HG03139 (cell line): ENCODE data around the gene EPHB1.

ENCODE experiments used
- ATAC-seq: cut with Tn5 transposase; IDR thresholded peaks from one replicate; pipeline ENCODE4 v1.9.1; 2021; ENCODE audit not compliant: unreplicated experiment

Gene EPHB1

DNA sequence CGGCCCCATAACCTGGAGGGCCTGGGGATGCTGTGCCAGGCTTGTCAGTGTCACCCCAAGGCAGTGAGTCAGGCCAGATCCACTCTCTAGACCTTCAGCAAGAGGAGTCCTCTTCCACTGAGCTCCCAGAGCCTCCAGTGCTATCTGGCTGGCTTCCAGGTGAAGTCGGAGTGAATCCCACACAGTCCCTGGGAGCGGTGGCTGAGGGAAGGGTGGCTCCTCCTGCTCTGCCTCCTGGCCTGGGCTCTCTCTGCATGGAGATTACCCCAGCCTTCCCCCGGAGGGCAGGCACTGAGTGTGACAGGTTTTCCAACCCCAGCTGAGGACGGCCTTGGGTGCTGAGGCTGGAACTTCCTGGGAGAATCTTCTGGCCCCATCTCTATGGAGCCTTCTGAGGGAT is 82.7 kb downstream of the EPHB1 start:
- ATAC-seq: no peak

DNA sequence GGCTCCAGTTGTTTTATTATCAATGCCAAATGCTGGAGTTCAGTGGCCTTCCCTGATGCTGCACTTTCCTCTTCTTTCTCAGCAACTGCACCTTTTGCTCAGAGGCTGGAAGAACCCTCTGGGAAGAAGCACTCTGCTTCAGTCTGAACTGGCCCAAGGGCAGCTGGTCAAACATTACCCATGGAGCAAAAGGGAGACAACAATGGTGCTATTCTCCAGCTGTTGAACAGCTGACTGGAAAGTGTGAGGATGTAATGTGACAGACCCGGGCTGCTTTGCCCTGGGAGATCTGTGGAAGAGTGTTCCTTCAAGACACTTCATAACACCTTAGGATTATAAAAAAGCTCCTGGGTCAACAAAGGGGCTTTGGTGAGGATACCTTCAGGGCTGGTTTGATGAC is 84.9 kb downstream of the EPHB1 start:
- ATAC-seq: no peak

DNA sequence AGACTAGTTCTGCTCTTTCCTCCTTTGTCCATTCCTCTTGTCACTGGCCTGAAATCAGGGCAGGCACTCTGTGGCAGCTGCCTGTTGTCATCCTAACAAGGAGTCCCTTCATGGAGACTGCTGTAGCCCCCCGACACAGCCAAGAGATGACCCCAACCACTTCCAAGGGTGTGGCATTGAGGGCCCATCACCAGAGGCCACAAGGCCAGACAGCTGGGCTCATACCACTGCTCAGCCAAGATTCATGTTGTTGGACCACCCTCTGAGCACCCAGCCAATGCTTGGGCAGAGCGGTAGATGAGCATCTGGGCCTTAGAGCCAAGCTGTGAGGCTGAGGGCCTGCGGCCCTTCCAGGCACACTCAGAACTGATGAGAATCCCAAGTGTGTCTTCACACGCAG is 85.4 kb downstream of the EPHB1 start:
- no peak for ATAC-seq

DNA sequence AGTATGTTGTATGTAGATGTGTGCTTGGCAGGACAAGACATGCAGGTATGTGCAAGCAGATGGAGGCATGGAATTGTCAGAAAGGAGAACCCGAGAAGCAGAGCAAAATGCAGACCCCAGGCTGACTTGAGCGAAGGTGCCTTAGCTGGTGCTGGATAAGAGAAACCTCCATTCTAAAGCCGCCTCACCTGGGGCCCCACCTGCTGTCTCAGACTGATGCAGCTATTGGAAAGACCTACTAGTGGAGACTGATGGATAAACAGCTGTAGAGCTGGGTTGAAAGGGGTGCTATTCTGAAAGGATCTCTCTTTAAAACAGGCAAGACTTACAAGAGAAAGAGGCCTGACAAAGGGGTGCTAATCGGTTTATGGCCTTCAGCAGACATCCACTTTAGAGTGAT is 86.2 kb downstream of the EPHB1 start:
- no peak for ATAC-seq

DNA sequence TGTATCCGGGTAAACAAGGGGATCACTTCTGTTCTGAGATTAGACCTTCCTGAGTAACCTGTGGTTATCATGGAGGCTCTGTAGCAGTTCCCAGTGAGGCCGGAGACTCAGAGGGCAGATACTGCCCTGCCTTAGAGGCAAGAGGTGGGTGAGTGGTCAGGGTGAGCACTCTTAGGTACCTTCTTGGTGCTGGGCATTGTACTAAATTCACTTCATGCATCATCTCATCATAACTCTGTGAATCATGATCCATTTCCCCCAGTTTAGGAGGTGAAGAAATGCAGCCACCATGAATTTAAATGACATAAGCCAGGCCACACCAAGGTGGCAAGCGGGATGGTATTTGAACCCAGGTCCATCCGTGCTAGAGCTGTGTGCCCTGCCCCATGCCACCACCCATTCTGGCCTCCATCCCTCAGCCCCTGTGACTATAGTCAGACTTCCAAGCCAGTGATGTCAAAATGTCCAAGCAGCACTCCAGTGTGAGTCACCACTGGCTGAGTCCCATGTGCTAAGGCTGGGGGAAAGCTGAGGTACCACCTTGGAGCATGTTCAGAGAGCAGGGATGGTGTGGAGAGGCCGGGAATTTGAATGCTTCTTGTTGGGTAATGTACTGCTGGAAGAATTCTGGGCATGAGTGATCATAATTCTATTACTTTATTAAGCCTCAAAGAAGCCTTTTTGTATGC is 88.8 kb downstream of the EPHB1 start:
- no peak for ATAC-seq

DNA sequence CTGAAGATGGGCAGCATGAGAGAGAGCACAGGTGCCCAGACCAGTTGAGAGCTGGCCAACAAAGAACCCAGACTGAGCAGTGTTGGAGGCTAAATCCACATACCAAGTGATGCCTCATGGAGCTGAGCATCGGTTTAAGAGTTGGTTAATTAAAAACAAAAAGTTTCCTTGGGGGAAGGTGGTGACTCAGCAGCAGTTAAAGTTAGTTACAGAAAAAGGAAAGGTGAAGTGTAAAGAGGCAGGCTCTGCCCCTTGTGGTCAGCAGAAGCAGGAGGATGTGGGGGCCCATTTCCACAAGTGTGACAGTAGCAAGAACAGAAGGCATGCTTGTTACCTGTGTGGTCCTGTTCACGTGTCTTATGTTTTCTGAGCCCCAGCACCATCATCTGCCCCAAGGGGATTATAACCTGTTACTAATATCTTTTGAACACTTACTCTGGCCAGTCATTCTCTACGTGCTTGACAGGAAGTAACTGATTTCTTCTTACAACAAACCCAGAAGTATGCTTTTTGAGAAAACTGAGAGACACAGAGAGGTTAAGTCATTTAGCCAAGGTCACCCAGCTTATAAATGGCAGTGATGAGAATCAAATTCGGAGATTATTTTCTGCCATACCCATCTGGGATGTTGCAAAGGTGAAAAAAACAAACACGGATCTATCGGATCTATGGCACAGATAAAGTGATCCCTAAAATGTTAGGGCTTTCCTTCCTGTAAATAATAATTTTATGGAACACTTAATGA is 91.0 kb downstream of the EPHB1 start:
- peak; percentile 96 for ATAC-seq

DNA sequence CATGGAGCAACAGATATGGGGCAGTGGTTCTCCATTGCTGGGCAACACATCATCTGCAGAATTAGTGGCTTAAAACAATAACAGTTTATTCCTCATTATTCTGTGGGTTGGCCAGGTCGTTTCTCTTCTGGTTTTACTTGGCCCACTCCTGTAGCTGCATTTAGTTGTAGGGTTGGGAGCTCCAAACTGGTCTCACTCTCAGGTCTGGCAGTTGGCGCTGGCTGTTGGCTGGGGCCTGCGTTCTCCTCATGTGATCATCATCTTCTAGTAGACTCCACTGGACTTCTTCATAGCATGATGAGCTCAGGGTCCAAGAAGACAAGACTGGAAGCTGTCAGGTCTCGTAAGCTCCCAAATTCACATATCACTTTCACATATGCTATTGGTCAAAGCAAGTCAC is 91.9 kb downstream of the EPHB1 start:
- ATAC-seq: no peak

DNA sequence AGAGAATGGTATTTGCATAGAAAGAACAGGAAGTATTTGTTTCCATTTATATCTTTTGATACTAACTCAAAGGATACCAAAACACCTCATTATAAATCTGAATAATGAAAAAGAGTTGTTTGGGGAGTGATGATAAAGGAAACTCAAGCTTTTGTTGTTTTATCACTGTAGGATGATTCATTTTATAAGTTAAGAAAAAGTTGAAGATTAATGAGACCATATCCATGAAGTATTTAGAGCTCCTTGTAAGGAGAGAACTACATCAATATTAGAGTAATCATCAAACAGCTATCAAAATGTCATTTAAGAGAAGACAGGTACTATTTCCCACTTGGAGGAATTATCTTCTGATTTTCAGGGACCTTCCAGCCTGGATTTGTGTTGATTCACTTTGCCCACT is 92.5 kb downstream of the EPHB1 start:
- no peak for ATAC-seq

DNA sequence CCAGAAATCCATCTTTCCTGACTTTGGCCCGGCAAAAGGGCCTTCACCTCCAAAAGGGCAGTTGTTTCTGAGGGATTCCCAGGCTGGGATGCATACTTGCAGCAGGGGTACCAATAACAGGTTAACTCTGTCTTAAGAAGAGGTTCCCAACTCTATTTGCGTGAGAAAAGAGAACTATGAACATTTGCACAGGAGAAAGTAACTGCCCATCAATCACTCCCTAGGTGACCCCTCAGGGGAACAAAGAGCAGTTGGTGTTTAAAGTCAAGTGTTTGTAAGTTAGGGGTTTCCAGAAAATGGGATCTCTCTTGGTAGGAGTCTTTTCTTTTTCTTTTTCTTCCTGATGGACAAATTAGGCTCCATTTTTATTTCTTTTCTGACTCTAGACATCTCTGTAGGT is 97.3 kb downstream of the EPHB1 start:
- ATAC-seq: no peak

DNA sequence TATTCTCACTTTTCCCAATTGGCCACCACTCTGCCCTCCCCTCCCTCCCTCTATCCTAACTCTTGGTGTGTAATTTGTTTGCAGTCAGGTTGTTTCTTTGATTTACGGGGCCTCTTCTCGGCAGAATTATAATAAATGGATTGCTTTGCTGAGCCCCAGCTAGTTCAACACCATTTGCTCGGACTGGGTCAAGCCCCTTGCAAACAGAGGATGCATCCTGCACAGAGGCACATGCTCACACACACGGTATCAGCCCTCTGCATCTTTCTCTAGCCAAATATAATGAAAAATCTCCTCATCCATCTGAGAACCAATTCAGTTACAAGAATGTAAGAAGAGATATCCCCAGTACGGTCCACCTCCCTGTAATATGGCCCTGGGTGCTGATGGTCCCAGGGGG is 97.7 kb downstream of the EPHB1 start:
- ATAC-seq: no peak

DNA sequence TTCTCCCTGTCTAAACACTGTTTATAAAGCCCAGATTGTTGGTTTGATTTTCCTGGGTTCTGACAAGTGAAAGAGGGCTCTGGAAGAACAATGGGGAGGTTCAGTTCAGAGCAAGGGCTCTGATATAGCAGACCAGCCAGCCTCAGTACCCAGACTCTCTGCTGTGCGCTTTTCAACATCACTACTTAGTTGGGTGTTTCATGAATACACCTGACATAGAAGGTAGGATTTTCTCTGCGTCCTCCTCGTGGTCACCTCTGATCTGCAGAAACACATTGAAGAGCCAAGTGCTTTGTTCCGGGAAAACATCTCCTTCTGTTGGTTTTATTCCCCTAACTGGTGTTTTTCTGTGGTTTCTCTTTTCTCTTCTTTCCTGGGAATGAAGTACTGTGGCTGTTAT is 99.5 kb downstream of the EPHB1 start:
- ATAC-seq: no peak

DNA sequence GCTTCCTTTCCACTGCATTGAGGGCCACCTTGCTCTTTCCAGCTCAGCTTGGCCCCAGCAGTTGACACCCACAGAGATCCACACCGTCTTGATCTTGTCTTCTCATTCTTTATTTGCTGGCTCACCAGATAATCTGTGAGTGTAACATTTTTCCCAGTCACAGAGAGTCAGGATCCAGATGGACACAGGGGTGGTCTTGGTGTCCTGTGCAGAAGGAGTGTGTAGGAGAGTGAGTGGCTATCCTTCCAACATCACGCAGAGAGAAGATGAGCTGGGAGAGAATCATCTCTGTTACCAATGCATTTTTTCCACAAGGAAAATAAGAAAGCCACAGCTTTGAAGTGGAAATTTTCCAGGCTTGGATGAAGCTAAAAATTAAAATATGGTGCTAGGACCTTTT is 100.1 kb downstream of the EPHB1 start:
- no peak for ATAC-seq

DNA sequence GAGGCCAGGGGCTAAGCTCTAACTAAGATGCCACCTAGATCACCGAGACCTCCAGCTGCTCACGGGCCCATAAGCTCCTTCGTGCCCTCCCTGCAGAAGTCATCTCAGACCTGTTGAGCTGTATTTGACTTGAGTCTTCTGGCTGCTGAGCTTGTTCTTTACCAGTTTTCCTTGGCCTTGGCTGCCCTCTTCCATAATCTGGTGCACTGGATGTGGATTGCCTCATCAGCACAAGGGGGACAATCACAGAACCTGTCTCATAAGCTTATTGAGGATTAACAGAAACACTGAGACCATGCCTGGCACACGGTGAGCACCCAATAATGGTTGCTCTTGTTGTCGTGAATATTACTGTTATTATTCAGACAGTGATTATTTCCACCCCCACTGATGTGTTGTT is 101.1 kb downstream of the EPHB1 start:
- no peak for ATAC-seq

DNA sequence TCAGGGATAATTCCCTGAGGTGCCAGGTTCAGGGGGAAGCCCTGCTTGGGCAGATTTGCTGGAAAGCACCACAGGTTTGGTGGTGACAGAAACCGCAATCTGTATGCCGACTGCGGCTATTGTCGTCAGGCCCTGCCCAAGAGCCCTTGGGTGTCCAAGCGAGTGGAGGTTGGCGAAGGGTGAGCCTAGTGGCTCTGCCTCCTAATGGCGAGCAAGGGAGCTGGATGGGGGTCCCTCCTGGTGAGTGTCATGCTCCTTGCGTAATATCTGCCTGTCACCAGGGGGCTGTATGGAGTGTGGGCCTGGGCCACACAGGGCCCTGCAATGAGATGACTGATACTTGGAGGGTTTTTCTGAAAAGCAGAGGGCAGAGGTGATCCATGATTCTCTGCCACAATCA is 101.6 kb downstream of the EPHB1 start:
- no peak for ATAC-seq

DNA sequence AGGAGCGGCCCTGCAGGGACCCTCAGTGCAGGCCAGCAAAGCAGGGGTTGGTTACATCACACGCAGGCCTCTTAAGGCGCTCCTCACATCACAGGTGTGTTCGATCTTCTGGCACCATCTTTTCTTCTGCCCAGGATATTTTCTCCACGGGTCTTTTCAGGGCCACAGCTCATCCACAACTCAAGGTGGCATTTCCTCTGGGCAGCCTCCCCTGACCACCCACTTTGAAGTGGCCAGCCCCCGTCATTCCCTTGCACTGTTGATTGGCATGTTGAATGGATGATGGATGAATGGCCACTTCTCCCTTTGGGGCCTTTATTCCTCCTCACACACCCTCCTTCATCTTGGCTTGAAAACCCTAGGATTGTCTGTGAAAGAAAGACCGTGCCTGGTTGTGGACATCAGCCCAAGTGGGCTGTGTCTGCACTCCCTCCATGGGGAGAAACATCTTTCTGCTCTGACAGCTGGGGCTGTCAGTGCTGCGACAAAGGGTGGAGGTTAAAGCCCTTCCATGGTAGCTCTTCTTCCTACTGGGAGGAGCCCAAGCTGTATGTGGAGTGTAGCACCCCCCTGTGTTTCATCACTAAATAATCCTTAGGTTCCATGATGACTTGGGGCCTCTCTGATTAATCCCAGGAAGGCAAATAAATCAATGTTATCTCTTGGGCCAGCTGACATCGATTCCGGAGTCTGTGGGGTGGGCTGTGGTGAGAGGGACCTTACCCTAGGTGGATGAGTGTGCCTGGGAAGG is 102.5 kb downstream of the EPHB1 start:
- ATAC-seq: no peak

DNA sequence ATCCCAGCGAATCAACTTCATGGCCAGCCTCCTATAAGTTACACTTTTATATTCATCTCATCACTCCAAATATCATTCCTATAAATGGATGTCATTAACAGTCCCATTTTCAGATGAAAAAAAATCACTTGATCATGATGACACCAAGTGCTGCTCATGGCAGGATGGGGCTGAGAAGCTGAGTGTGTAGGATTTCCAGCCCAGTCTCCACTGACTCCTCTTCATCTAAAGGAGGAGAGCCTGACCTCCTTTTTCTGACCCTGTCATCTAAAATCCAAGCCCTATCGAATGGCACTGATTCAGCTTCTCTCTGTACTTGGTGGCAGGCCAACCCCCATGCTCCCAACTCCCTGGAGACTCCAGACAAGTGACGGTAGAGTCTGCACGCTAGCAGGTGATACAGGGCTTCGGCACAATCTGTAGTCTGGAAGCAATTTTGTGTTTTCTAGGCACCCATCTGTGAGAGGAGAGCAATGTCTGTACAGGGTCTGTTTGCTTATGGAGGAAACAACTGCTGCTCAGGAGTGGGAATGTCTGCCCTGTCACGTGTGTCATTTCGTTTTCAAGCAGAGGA is 103.2 kb downstream of the EPHB1 start:
- no peak for ATAC-seq

DNA sequence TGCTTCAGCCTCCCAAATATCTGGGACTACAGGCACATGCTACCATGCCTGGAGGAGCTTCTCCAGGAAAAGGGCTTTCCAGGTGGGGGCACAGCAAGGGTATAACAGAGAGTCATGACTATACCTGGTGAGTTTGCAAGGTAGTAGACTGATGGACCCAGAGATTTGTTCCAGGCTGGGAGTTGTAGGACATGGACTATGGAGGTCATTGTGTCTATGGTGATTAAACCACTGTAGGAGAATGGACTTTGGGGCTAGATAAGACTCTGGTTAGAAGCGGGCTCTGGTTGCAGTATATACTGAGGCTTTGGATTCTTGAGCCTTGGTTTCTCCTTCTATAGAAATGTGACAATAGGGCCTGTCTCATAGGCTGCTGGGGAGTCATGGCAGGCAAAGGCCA is 104.7 kb downstream of the EPHB1 start:
- ATAC-seq: no peak

DNA sequence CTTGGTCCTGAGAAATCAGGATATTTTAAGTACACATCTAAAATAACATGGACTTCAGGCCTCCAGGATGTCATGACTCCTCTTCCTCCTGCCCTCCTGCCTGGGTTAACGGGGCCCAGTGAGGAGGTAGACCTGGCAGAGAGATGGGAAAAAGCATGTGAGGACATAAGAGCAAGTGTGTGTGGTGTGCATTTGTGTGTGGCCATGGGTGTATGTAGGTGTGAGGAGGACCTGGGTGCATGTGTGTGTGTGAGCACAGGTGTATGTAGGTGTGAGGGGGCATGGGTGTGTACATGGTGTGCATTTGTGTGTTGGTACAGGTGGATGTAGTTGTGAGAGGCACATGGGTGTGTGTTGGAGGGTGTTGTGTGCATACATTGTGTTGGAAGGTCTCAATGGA is 105.4 kb downstream of the EPHB1 start:
- ATAC-seq: no peak

DNA sequence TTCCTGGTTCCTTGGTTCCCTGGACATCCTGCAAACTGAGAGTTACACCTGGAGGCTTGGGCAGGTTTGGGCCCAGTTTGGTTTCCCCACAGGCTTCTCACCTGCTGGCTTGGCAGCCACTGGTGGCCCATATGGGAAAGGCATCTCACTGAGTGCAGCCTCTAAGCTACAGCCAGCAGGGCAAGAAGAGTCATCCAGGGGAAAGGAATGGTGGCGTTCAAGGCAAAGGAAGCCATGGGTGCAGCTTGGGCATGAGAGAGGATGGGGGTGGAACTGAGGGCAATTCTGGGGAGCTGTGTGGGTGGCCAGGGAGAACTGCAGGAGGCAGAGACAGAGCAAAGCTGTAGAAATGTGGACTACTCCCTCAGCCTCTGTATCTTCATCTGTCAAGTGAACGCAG is 106.4 kb downstream of the EPHB1 start:
- ATAC-seq: no peak

DNA sequence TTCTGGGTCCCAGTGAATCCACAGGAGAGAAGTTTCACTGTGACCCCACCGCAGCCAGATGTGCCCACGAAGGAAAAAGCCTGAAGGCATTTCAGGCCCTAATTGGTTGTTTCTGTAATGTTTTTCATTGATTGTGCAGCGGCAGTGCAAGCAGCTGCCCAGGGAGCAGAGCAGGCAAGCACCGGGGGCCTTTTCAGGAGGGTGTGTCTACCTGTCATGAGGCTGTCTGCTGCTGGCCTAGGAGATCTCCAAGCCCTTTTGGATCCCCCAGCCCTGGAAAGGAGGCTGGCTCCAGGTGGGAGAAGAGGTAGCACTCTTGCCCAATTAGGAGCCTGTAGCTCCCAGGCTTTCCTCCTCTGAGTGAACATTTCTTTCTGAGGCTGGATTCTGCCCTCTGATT is 108.8 kb downstream of the EPHB1 start:
- ATAC-seq: peak; percentile 21

DNA sequence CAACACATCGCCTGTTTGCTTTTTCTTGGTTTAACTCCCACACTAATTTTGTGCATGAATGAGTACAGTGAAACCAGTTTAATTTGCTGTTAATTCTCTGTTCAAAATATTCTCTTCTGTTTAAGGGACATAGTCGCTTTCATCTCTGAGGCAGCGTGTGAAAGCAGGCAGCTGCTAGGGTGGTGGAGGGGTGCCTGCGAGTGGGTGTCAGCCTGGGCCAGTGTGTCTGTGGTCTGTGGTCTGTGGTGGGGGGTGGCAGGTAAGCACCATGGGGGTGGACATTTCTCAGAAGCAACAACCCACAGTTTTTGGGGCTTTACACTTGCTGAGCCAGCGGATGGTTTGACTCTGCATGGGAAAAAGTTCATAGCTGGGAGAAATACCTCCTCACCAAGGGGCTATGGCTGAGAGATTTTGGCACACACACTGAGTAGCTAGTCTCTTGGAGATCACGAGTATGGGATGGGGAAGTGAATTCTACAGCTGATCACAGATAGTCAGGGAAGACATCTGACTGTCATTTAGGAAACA is 109.2 kb downstream of the EPHB1 start:
- peak; percentile 93 for ATAC-seq
